Fibroblast of villous mesenchyme (primary cell): Measurements from ENCODE around the gene MAN1B1. TPM values are rescaled to one million over a fixed set of nuclear protein-coding genes. Genes with fewer than 3 reads are reported as not detected.

Experiments
- DNase-seq: peaks from one replicate; pipeline ENCODE4 v3.0.0-alpha.2; 2010; ENCODE audit warnings: low read depth
- H3K4me3 ChIP-seq: 2 replicates; pipeline ENCODE4 v1.5.1; 2011; ENCODE audit warnings: low read depth, mild to moderate bottlenecking, low read length
- total RNA-seq: library from RNA; depleted of rRNA; stranded (reverse); fragments of >200 nt; gene quantifications from 2 replicates; pipeline ENCODE4 v1.2.3, GENCODE V29; 2012
- TF ChIP-seq, protein P1 (sequence below): IDR thresholded peaks from 2 replicates; pipeline ENCODE4 v1.5.1; 2012; ENCODE audit warnings: low read depth, mild to moderate bottlenecking, low read length; ENCODE audit not compliant: insufficient read depth

MAN1B1 gene
- total RNA-seq, 1 donor = 65.6 TPM

DNA sequence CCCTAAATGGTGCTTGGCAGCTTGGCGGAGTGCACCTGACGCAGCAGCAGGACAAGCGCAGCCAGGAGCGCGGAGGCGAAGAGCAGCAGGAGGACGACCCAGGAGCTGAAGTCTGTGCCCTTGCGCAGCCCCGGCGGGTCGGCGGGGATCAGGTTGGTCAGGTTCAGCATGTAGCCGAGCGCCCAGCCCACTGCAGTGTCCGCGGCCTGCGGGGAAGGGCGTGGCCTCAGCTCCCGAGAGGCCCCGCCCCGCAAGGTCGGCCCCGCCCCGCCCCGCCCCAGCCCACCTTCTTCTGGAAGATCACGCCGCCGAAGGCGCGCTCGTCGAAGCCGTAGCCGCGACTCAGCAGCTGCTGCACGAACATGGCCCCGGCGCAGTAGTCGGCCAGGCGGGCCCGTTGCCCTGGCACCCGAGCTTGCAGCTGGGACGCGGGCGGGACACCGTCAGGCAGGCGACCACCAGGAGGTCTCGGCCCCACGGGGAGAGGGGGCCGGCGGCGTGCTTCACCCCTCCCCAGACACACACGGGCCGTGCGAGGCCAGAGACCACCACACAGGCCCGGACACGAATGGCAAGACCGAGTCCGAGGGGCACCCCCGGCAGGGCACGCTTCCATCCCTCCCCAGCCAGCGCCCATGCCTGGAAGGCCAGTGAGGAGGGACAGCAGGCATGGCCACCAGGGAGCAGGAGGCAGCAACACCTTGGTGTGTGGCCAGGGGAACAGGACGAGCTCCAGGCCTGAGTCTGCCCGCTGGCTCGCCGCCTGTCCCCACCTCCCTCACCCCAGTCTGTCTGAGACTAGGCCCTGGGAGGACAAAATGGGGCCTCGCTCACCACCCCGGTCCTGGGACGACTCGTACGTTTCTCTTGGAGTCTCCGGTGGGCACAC lies 37.9 kb upstream of the MAN1B1 start:
- no peak for DNase-seq
- no peak overlapping the region for H3K4me3 ChIP-seq
- TF ChIP-seq, protein P1, sequence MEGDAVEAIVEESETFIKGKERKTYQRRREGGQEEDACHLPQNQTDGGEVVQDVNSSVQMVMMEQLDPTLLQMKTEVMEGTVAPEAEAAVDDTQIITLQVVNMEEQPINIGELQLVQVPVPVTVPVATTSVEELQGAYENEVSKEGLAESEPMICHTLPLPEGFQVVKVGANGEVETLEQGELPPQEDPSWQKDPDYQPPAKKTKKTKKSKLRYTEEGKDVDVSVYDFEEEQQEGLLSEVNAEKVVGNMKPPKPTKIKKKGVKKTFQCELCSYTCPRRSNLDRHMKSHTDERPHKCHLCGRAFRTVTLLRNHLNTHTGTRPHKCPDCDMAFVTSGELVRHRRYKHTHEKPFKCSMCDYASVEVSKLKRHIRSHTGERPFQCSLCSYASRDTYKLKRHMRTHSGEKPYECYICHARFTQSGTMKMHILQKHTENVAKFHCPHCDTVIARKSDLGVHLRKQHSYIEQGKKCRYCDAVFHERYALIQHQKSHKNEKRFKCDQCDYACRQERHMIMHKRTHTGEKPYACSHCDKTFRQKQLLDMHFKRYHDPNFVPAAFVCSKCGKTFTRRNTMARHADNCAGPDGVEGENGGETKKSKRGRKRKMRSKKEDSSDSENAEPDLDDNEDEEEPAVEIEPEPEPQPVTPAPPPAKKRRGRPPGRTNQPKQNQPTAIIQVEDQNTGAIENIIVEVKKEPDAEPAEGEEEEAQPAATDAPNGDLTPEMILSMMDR = no peak

DNA sequence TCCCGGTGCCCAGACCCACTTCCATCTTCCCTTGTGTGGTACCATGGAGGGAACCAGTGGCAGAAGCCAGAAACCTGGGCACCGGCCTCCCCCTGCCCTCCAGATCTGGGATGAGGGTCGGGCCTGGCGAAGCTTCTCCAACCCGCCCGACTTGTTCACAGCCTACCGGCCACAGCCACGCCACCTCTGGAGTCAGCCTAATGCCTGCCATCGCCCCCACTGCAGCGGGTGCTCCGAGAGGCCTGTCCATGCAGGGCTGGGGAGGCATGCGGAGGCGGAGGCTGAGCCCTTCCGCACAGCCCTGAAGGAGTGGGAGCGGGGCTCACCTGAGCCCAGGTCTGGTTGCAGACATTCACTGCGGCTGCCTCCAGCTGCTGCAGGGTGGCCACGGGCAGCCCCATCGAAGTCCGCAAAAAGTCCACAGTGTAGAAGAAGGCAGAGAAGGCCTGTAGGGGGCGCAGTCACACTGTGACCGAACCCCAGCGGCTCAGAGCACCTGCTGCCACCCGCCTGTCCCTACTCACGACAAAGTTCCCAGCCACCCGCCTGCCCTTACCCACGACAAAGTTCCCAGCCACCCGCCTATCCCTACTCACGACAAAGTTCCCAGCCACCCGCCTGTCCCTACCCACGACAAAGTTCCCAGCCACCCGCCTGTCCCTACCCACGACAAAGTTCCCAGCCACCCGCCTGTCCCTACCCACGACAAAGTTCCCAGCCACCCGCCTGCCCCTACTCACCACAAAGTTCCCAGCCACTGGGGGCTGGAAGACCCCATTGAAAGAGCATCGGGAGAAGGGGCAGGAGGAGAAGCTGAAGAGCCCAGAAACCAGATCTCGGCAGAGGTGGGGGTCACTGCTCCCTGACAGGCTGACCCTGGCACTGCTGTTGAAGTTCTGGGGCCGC lies 37.0 kb upstream of the MAN1B1 start:
- H3K4me3 ChIP-seq = no peak overlapping the region
- DNase-seq = peak; percentile 44
- TF ChIP-seq, protein P1 = peak; percentile 49

DNA sequence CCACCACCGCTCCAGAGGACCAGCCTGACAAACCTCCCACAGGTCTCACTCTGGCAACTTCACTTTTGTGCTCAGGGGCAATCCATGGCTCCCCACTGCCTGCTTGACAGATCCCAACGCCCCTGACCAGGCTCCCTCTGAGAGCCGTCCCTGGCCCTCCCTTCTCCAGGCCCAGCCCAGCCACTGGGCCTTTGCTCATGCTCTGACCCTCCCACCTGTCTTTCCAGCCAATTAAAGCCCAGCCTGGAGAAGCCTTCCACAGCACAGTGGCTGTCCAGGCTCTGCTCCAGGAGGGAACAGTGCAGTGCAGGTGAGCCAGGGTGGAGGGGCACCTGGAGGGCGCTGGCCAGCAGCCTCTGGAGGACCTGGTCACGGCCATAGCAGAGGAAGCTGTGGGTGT lies 36.2 kb upstream of the MAN1B1 start:
- no peak for DNase-seq
- no peak overlapping the region for H3K4me3 ChIP-seq
- TF ChIP-seq, protein P1 = no peak

DNA sequence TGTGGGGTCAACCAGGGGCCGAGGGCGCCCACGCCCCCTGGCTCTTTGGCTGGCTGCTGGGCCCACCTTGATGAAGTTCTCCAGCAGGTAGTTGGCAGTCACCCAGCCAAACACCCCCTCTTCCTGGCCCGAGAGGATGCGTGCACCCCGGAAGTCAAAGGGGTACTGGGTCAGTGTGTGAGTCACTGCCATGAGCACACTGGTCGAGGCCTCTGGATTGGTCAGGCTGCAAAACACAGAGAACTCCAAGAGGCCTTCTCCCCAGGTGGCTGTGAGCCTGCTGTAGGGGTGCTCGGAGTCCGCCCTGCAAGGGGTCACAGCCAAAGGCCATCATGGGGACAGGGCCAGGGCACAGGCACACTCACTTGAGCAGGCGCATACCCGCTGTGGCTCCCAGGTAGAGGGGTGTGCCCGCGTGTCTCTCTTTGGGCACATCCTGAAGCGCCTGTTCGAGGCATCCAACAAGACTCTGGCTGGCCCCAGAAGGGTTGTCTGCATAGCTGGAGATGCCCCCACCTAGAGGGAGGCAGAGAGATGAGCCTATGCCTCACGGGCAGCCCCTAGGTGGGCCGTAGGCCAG lies 35.5 kb upstream of the MAN1B1 start:
- no peak for DNase-seq
- H3K4me3 ChIP-seq = no peak overlapping the region
- TF ChIP-seq, protein P1 = no peak

DNA sequence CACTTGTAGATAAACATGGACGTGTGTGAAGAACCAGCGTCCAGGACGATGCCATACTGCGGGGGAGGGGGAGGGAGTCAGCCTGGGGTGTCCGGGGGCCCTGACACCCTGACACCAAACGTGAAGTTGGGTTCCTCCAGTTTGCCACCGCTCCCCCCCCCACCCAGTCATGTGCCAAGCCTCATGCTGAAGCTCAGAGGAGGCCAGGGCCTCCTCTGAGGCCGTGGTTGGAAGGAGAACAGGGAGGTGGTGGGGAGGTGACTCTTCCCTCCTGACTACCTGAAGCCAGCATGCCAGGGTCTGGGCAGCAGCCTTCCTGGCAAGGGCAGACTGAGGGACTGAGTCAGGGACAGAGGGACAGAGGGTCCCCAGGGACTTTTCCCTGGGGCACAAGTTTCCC lies 34.5 kb upstream of the MAN1B1 start:
- H3K4me3 ChIP-seq = no peak overlapping the region
- no peak for DNase-seq
- TF ChIP-seq, protein P1 = no peak

DNA sequence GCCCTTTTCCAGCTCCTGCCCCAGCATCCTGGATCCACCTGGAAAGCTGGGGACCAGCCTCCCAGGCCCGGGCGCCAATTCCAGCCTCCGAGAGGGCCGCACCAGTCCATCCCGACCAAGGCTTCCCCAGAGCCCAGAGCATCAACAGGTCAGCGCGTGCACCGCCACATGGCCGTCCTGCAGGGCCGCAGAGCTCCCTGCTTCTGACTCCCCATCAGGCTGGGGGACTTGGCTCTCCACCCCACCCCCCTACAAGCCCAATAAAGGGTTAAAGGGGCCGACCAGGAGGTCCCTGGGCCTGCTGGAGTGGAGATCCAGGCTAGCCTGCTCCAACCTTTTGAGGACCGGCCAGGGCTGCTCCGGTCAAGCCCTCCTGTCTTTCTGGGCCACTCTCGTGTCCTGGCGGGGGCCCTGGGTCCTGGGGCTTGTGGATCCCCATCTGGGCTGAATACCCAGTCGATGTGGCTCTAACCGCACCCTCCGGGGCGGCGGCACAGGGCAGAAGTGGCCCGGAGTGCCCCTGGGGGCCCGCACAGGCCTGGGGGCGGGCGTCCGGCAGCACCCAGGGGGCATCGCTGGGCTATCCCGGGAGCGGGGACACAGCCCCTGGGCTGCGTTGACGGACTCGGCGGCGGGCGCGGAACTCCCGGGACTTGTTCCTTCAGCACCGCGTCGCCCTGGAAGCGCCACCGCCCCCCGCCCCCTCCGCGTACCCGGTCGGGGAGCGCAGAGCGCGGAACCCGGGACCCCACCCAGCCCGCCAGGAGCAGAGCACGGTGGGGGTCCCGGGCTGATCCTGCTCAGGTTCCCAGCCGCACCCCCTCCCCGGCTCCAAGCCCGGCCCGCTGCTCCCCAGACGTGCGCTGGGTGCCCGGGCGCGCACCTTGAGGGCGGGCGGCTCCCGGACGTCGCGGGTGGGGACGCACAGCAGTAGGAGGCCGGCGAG lies 33.5 kb upstream of the MAN1B1 start:
- TF ChIP-seq, protein P1 = no peak
- DNase-seq = no peak
- H3K4me3 ChIP-seq = no peak overlapping the region
